SK-N-SH treated with all-trans-retinoic acid at 6 μM for 48 hours (cell line): ENCODE measurements around the gene TMEM114.

ENCODE experiments used
- ATAC-seq: fragments of 200-7000 bp; cut with Tn5 transposase; 3 replicates; pipeline ENCODE4 v1.9.1; 2020; ENCODE audit warnings: mild to moderate bottlenecking, moderate library complexity
- ARNTL ChIP-seq: fragments of 450-650 bp; formaldehyde crosslinking; IDR thresholded peaks from 2 replicates; pipeline ENCODE4 v1.5.0; 2020; ENCODE audit warnings: low read depth, mild to moderate bottlenecking, moderate library complexity, borderline replicate concordance
- BACH2 ChIP-seq: fragments of 250-450 bp; sonication (Bioruptor Pico); IDR thresholded peaks from 2 replicates; pipeline ENCODE4 v1.9.0; 2021; ENCODE audit warnings: mild to moderate bottlenecking, borderline replicate concordance
- ESRRG ChIP-seq: fragments of 250-450 bp; sonication (Bioruptor Pico); IDR thresholded peaks from 2 replicates; pipeline ENCODE4 v1.6.1; 2021; ENCODE audit warnings: mild to moderate bottlenecking
- GLIS3 ChIP-seq: fragments of 250-450 bp; sonication (Bioruptor Pico); IDR thresholded peaks from 2 replicates; pipeline ENCODE4 v1.5.0; 2020; ENCODE audit warnings: mild to moderate bottlenecking, moderate library complexity
- ISL1 ChIP-seq: fragments of 250-450 bp; sonication (Bioruptor Pico); IDR thresholded peaks from 2 replicates; pipeline ENCODE4 v2.1.2; 2022; ENCODE audit warnings: mild to moderate bottlenecking, moderate library complexity
- PPARA ChIP-seq: fragments of 250-450 bp; sonication (Bioruptor Pico); IDR thresholded peaks from 2 replicates; pipeline ENCODE4 v1.5.0; 2020; ENCODE audit warnings: mild to moderate bottlenecking, borderline replicate concordance
- RARB ChIP-seq: fragments of 250-450 bp; sonication (Bioruptor Pico); IDR thresholded peaks from 2 replicates; pipeline ENCODE4 v1.8.0; 2021; ENCODE audit warnings: mild to moderate bottlenecking, moderate library complexity
- SNAI2 ChIP-seq: fragments of 250-450 bp; sonication (Bioruptor Pico); IDR thresholded peaks from 2 replicates; pipeline ENCODE4 v1.5.0; 2020; ENCODE audit warnings: mild to moderate bottlenecking, moderate library complexity
- TCF4 ChIP-seq: fragments of 250-450 bp; sonication (Bioruptor Pico); IDR thresholded peaks from 2 replicates; pipeline ENCODE4 v1.8.0; 2021; ENCODE audit warnings: mild to moderate bottlenecking, moderate library complexity, borderline replicate concordance
- TOX ChIP-seq: fragments of 250-450 bp; sonication (Bioruptor Pico); IDR thresholded peaks from 2 replicates; pipeline ENCODE4 v1.8.0; 2021; ENCODE audit warnings: mild to moderate bottlenecking, moderate library complexity, borderline replicate concordance
- ZC3H10 ChIP-seq: fragments of 250-450 bp; sonication (Bioruptor Pico); IDR thresholded peaks from 2 replicates; pipeline ENCODE4 v1.5.1; 2021; ENCODE audit warnings: mild to moderate bottlenecking, moderate library complexity
- ZFP3 ChIP-seq: fragments of 250-450 bp; sonication (Bioruptor Pico); IDR thresholded peaks from 2 replicates; pipeline ENCODE4 v1.5.0; 2020; ENCODE audit warnings: mild to moderate bottlenecking, moderate library complexity
- ZFP30 ChIP-seq: fragments of 450-650 bp; formaldehyde crosslinking; IDR thresholded peaks from 2 replicates; pipeline ENCODE4 v1.5.0; 2022; ENCODE audit warnings: mild to moderate bottlenecking, moderate library complexity
- ZNF565 ChIP-seq: fragments of 450-650 bp; formaldehyde crosslinking; conservative IDR thresholded peaks from 2 replicates; pipeline ENCODE4 v1.5.0; 2020; ENCODE audit warnings: low read depth, mild to moderate bottlenecking, moderate library complexity
- ZNF70 ChIP-seq: fragments of 450-650 bp; formaldehyde crosslinking; IDR thresholded peaks from 2 replicates; pipeline ENCODE4 v1.5.0; 2020; ENCODE audit warnings: mild to moderate bottlenecking, moderate library complexity
- ZNF8 ChIP-seq: fragments of 450-650 bp; formaldehyde crosslinking; IDR thresholded peaks from 2 replicates; pipeline ENCODE4 v1.5.0; 2020; ENCODE audit warnings: mild to moderate bottlenecking, moderate library complexity
- TF ChIP-seq, protein P1 (sequence below): fragments of 250-450 bp; sonication (Bioruptor Pico); IDR thresholded peaks from 2 replicates; pipeline ENCODE4 v1.8.0; 2021; ENCODE audit warnings: low read depth, mild to moderate bottlenecking, moderate library complexity, borderline replicate concordance
- TF ChIP-seq, protein P2 (sequence below): fragments of 250-450 bp; sonication (Bioruptor Pico); IDR thresholded peaks from 2 replicates; pipeline ENCODE4 v1.5.1; 2021; ENCODE audit warnings: mild to moderate bottlenecking, moderate library complexity
- TF ChIP-seq, protein P3 (sequence below): fragments of 250-450 bp; sonication (Bioruptor Pico); IDR thresholded peaks from 2 replicates; pipeline ENCODE4 v1.8.0; 2020; ENCODE audit warnings: mild to moderate bottlenecking, moderate library complexity, borderline replicate concordance
- TF ChIP-seq, protein P4 (sequence below): fragments of 250-450 bp; sonication (Bioruptor Pico); IDR thresholded peaks from 2 replicates; pipeline ENCODE4 v1.5.1; 2020; ENCODE audit warnings: low read depth, mild to moderate bottlenecking, moderate library complexity
- TF ChIP-seq, protein P5 (sequence below): fragments of 250-450 bp; sonication (Bioruptor Pico); IDR thresholded peaks from 2 replicates; pipeline ENCODE4 v1.5.0; 2020; ENCODE audit warnings: mild to moderate bottlenecking, moderate library complexity

Gene TMEM114

DNA sequence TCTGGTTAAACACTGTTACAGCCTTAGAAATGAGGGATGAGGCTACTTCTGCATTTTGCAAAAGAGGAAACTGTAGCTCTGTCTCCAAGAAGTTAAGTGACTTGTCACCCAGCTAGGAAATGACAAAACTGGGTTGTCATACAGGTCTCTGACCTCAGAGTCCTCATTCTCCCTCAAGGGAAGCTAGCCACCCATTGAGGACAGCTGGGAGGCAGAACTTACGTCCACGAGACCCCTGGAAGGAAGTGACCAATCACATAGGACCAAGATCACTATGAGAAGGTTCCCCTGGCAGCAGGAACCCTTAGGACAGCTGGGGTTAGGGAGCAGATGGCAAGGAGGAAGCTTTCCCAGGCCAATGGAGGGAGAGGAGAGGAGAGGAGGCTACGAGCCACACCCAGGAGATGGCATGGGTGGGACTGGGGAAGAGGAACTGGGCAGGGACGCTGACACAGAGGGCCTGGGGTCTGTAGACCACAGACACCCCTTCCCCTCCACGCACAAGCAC is 42.4 kb upstream of the TMEM114 start:
- TF ChIP-seq ZFP3 (no peak), ZNF565 (no peak), ZNF70 (CRISPR knock-in tag) (no peak), TCF4 (CRISPR knock-in tag) (no peak), ESRRG (CRISPR knock-in tag) (no peak), ARNTL (no peak), GLIS3 (CRISPR knock-in tag) (no peak)
- TF ChIP-seq, protein P1, sequence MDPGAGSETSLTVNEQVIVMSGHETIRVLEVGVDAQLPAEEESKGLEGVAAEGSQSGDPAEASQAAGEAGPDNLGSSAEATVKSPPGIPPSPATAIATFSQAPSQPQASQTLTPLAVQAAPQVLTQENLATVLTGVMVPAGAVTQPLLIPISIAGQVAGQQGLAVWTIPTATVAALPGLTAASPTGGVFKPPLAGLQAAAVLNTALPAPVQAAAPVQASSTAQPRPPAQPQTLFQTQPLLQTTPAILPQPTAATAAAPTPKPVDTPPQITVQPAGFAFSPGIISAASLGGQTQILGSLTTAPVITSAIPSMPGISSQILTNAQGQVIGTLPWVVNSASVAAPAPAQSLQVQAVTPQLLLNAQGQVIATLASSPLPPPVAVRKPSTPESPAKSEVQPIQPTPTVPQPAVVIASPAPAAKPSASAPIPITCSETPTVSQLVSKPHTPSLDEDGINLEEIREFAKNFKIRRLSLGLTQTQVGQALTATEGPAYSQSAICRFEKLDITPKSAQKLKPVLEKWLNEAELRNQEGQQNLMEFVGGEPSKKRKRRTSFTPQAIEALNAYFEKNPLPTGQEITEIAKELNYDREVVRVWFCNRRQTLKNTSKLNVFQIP (CRISPR knock-in tag) = no peak
- TF ChIP-seq, protein P2, sequence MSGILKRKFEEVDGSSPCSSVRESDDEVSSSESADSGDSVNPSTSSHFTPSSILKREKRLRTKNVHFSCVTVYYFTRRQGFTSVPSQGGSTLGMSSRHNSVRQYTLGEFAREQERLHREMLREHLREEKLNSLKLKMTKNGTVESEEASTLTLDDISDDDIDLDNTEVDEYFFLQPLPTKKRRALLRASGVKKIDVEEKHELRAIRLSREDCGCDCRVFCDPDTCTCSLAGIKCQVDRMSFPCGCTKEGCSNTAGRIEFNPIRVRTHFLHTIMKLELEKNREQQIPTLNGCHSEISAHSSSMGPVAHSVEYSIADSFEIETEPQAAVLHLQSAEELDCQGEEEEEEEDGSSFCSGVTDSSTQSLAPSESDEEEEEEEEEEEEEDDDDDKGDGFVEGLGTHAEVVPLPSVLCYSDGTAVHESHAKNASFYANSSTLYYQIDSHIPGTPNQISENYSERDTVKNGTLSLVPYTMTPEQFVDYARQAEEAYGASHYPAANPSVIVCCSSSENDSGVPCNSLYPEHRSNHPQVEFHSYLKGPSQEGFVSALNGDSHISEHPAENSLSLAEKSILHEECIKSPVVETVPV = no peak
- TF ChIP-seq, protein P3, sequence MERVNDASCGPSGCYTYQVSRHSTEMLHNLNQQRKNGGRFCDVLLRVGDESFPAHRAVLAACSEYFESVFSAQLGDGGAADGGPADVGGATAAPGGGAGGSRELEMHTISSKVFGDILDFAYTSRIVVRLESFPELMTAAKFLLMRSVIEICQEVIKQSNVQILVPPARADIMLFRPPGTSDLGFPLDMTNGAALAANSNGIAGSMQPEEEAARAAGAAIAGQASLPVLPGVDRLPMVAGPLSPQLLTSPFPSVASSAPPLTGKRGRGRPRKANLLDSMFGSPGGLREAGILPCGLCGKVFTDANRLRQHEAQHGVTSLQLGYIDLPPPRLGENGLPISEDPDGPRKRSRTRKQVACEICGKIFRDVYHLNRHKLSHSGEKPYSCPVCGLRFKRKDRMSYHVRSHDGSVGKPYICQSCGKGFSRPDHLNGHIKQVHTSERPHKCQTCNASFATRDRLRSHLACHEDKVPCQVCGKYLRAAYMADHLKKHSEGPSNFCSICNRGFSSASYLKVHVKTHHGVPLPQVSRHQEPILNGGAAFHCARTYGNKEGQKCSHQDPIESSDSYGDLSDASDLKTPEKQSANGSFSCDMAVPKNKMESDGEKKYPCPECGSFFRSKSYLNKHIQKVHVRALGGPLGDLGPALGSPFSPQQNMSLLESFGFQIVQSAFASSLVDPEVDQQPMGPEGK = no peak
- ATAC-seq = no peak

DNA sequence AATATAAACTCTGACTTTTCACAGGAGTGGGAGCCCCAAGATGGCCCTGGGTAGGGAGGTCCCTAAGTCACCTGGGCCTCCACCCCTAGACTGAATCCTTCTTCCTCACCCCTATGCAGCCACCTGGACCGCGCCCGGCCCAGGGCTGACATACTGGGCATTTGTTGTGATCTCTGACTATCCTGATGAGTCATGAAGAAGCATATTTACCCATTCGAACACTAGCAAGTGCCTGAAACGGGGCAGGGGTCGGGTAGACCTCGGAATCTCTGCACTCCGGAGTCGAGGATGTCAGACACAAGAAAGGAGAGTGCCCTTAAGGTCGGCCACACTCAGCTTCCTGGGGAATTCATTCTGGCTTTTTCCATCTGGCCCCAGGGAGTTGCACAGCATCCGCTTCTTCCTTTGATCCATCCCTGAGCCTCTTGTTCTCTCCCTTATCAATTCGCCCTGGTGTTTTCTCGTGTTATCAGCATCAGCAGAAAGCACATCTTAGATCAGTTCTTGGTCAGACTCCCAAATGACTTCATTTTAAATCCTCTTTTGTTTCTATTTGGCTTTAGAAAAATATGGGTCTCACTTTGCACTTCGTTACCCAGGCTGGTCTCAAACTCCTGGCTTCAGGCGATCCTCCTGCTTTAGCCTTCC is 41.6 kb upstream of the TMEM114 start:
- no peak for ATAC-seq
- no peak for TF ChIP-seq ZNF565
- no peak for TF ChIP-seq RARB (CRISPR knock-in tag)
- TF ChIP-seq PPARA (CRISPR knock-in tag) = no peak
- no peak for TF ChIP-seq ISL1 (CRISPR knock-in tag)
- no peak for TF ChIP-seq GLIS3 (CRISPR knock-in tag)
- TF ChIP-seq BACH2 (CRISPR knock-in tag) = no peak
- no peak for TF ChIP-seq ZFP3
- no peak for TF ChIP-seq TCF4 (CRISPR knock-in tag)
- TF ChIP-seq TOX (CRISPR knock-in tag) = no peak
- TF ChIP-seq ESRRG (CRISPR knock-in tag) = no peak
- no peak for TF ChIP-seq SNAI2 (CRISPR knock-in tag)
- TF ChIP-seq, protein P1 (CRISPR knock-in tag) = no peak
- TF ChIP-seq ZNF8 (CRISPR knock-in tag) = no peak
- TF ChIP-seq, protein P2 = no peak
- TF ChIP-seq, protein P4, sequence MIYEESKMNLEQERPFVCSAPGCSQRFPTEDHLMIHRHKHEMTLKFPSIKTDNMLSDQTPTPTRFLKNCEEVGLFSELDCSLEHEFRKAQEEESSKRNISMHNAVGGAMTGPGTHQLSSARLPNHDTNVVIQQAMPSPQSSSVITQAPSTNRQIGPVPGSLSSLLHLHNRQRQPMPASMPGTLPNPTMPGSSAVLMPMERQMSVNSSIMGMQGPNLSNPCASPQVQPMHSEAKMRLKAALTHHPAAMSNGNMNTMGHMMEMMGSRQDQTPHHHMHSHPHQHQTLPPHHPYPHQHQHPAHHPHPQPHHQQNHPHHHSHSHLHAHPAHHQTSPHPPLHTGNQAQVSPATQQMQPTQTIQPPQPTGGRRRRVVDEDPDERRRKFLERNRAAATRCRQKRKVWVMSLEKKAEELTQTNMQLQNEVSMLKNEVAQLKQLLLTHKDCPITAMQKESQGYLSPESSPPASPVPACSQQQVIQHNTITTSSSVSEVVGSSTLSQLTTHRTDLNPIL (CRISPR knock-in tag) = no peak
- no peak for TF ChIP-seq ZC3H10
- no peak for TF ChIP-seq ARNTL

DNA sequence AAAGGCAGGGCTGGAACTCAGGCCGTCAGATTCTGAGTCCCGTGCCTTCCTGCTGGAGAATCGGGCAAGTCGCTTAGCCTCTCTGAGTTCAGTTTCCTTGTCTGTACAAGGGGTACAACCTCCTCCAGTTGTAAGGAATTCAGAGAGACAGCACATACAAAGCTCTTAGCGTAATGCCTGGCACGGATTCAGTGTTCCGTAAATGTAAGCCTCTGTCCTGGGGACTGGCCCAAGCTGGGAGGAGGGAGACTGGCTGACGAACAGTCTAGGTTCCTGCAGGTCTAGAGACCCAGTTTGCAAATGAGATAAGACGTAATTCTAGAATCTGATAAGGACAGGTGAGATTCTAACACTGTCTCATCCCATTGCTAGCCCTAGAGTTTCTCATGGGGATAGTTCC is 41.1 kb upstream of the TMEM114 start:
- ATAC-seq = no peak
- TF ChIP-seq ZNF70 (CRISPR knock-in tag) = no peak
- TF ChIP-seq, protein P2 = no peak
- TF ChIP-seq PPARA (CRISPR knock-in tag) = no peak
- no peak for TF ChIP-seq ZC3H10
- TF ChIP-seq ZFP30 = no peak
- TF ChIP-seq BACH2 (CRISPR knock-in tag) = no peak
- TF ChIP-seq, protein P4 (CRISPR knock-in tag) = no peak
- TF ChIP-seq ZNF8 (CRISPR knock-in tag) = no peak
- TF ChIP-seq, protein P5, sequence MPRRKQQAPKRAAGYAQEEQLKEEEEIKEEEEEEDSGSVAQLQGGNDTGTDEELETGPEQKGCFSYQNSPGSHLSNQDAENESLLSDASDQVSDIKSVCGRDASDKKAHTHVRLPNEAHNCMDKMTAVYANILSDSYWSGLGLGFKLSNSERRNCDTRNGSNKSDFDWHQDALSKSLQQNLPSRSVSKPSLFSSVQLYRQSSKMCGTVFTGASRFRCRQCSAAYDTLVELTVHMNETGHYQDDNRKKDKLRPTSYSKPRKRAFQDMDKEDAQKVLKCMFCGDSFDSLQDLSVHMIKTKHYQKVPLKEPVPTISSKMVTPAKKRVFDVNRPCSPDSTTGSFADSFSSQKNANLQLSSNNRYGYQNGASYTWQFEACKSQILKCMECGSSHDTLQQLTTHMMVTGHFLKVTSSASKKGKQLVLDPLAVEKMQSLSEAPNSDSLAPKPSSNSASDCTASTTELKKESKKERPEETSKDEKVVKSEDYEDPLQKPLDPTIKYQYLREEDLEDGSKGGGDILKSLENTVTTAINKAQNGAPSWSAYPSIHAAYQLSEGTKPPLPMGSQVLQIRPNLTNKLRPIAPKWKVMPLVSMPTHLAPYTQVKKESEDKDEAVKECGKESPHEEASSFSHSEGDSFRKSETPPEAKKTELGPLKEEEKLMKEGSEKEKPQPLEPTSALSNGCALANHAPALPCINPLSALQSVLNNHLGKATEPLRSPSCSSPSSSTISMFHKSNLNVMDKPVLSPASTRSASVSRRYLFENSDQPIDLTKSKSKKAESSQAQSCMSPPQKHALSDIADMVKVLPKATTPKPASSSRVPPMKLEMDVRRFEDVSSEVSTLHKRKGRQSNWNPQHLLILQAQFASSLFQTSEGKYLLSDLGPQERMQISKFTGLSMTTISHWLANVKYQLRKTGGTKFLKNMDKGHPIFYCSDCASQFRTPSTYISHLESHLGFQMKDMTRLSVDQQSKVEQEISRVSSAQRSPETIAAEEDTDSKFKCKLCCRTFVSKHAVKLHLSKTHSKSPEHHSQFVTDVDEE (CRISPR knock-in tag) = no peak
- TF ChIP-seq RARB (CRISPR knock-in tag) = no peak
